GM12878 (cell line): ENCODE measurements around the gene TPGS2. TPM values are rescaled to one million over a fixed set of nuclear protein-coding genes. Genes with fewer than 3 reads are reported as not detected.

Experiments
- ATAC-seq: fragments of 200-7000 bp; cut with Tn5 transposase; 3 replicates; pipeline ENCODE4 v1.9.1; 2020; ENCODE audit warnings: mild to moderate bottlenecking, moderate library complexity
- BruUV-seq: library from RNA; stranded (reverse); fragments of 400-500 nt; replicated peaks from 2 replicates; lab custom pipeline; 2021; lab: Mats Ljungman, UMichigan
- CTCF ChIA-PET: fragments of 300-600 bp; sonication (Branson Sonifier 250); formaldehyde crosslinking; extraction: SDS; loops from one replicate; lab custom pipeline; 2021; ENCODE audit warnings: inconsistent platforms; lab: Yijun Ruan, JAX
- POLR2A ChIA-PET: fragments of 350-600 bp; formaldehyde crosslinking; extraction: SDS; loops from one replicate; lab custom pipeline; 2021; ENCODE audit warnings: inconsistent platforms; lab: Charles Lee
- RAD21 ChIA-PET: fragments of 300-600 bp; sonication (Branson Sonifier 250); formaldehyde crosslinking; loops from one replicate; lab custom pipeline; 2023; ENCODE audit warnings: antibody characterized with exemption; ENCODE audit not compliant: unreplicated experiment; lab: Charles Lee
- SMC1A ChIA-PET: fragments of 300-600 bp; sonication (Branson Sonifier 250); formaldehyde crosslinking; loops from one replicate; lab custom pipeline; 2023; ENCODE audit not compliant: unreplicated experiment, uncharacterized antibody; lab: Charles Lee
- DNase-seq: peaks from one replicate; pipeline ENCODE4 v3.0.0-alpha.2; 2011; ENCODE audit warnings: low read depth, low spot score
- FAIRE-seq: peaks from 3 replicates; lab custom pipeline; 2011; peaks lifted over from hg19 to GRCh38; lab: Jason Lieb, UNC
- H2AFZ ChIP-seq: 2 replicates; pipeline ENCODE4 v1.6.0; 2011; ENCODE audit warnings: low read depth, low read length, control low read depth; ENCODE audit not compliant: control insufficient read depth
- H3K27ac ChIP-seq: 2 replicates; pipeline ENCODE4 v1.5.1; 2011; ENCODE audit warnings: control low read depth; ENCODE audit not compliant: control insufficient read depth, insufficient read depth
- H3K27me3 ChIP-seq, 2 experiments: replicated peaks in 1 of 2; 2 replicates each; pipeline versions ENCODE4 v1.6.0 to v1.6.1; 2011; ENCODE audit warnings: low read length in 1 of 2; ENCODE audit not compliant: control insufficient read depth in 2 of 2, insufficient read depth in 2 of 2
- H3K36me3 ChIP-seq, 2 experiments: 2 replicates each; pipeline ENCODE4 v1.5.1; 2011; ENCODE audit warnings: low read length in 1 of 2; ENCODE audit not compliant: control insufficient read depth in 2 of 2, insufficient read depth in 2 of 2
- H3K4me1 ChIP-seq: 2 replicates; pipeline ENCODE4 v1.6.1; 2011; ENCODE audit warnings: mild to moderate bottlenecking, low read length, moderate library complexity, mixed read lengths; ENCODE audit not compliant: control insufficient read depth, insufficient read depth
- H3K4me2 ChIP-seq: 2 replicates; pipeline ENCODE4 v1.6.0; 2011; ENCODE audit warnings: control low read depth; ENCODE audit not compliant: control insufficient read depth, insufficient read depth
- H3K4me3 ChIP-seq: fragments of 200-600 bp; sonication (generic); 2 replicates; pipeline ENCODE4 v1.5.1; 2016
- H3K79me2 ChIP-seq: 2 replicates; pipeline ENCODE4 v1.6.0; 2011; ENCODE audit warnings: low read length; ENCODE audit not compliant: control insufficient read depth, insufficient read depth
- H3K9ac ChIP-seq: 2 replicates; pipeline ENCODE4 v1.8.0; 2011; ENCODE audit warnings: low read length, control low read depth, mixed read lengths; ENCODE audit not compliant: control insufficient read depth, insufficient read depth
- H3K9me3 ChIP-seq: replicated peaks from 3 replicates; pipeline ENCODE4 v1.5.1; 2011; ENCODE audit warnings: mild to moderate bottlenecking, low read length; ENCODE audit not compliant: control insufficient read depth, insufficient read depth
- H4K20me1 ChIP-seq: 2 replicates; pipeline ENCODE4 v1.6.0; 2011; ENCODE audit not compliant: control insufficient read depth, insufficient read depth
- BCL11A ChIP-seq: IDR thresholded peaks from 2 replicates; pipeline ENCODE4 v1.6.1; 2011; ENCODE audit warnings: low read depth, low read length
- BHLHE40 ChIP-seq, 2 experiments: fragments of 450-650 bp in 1 of 2; IDR thresholded peaks; 2 replicates each; pipeline ENCODE4 v1.6.1; 2011 to 2017; ENCODE audit warnings: low read depth in 2 of 2, borderline replicate concordance in 1 of 2, improper control_type of control experiment in 1 of 2, low read length in 1 of 2, mild to moderate bottlenecking in 1 of 2
- CBFB ChIP-seq: IDR thresholded peaks from 2 replicates; pipeline ENCODE4 v1.6.1; 2016; ENCODE audit warnings: antibody characterized with exemption, low read depth
- ETV6 ChIP-seq, 2 experiments: fragments of 450-650 bp in 1 of 2; IDR thresholded peaks in 1 of 2; conservative IDR thresholded peaks in 1 of 2; 2 replicates each; pipeline ENCODE4 v1.6.1; 2014; ENCODE audit warnings: antibody characterized with exemption in 1 of 2, borderline replicate concordance in 1 of 2, low read depth in 1 of 2, mild to moderate bottlenecking in 1 of 2, moderate library complexity in 1 of 2
- GABPA ChIP-seq: IDR thresholded peaks from 2 replicates; pipeline ENCODE4 v1.6.1; 2014; ENCODE audit warnings: antibody characterized with exemption, low read depth, mild to moderate bottlenecking, inconsistent platforms
- KDM1A ChIP-seq: fragments of 200-600 bp; sonication (generic); IDR thresholded peaks from 2 replicates; pipeline ENCODE4 v1.6.1; 2016; ENCODE audit warnings: borderline replicate concordance
- MTA2 ChIP-seq: fragments of 450-650 bp; IDR thresholded peaks from 2 replicates; pipeline ENCODE4 v1.6.1; 2016; ENCODE audit warnings: low read depth, mild to moderate bottlenecking, moderate library complexity
- SIX5 ChIP-seq: IDR thresholded peaks from 2 replicates; pipeline ENCODE4 v1.6.1; 2011; ENCODE audit warnings: mild to moderate bottlenecking, low read depth, low read length, moderate library complexity; ENCODE audit not compliant: severe bottlenecking
- STAT3 ChIP-seq: IDR thresholded peaks from 2 replicates; pipeline ENCODE4 v1.6.1; 2011; ENCODE audit warnings: low read depth, low read length, improper control_type of control experiment
- YY1 ChIP-seq: IDR thresholded peaks from 2 replicates; pipeline ENCODE4 v1.6.1; 2011; ENCODE audit warnings: low read depth, mild to moderate bottlenecking, low read length
- ZBED1 ChIP-seq: IDR thresholded peaks from 2 replicates; pipeline ENCODE4 v1.6.1; 2016; ENCODE audit warnings: borderline replicate concordance
- ZNF24 ChIP-seq: fragments of 450-650 bp; IDR thresholded peaks from 2 replicates; pipeline ENCODE4 v1.6.1; 2017; ENCODE audit warnings: antibody characterized with exemption, mild to moderate bottlenecking
- ZZZ3 ChIP-seq: IDR thresholded peaks from 2 replicates; pipeline ENCODE4 v1.6.1; 2011; ENCODE audit warnings: low read depth; ENCODE audit not compliant: control insufficient read depth, insufficient read length
- WGBS: methylation state at CpG from one replicate; pipeline ENCODE4 v1.1.6; 2016; ENCODE audit warnings: low lambda C conversion rate; ENCODE audit not compliant: insufficient replicate concordance, insufficient coverage; ENCODE audit errors: missing lambda C conversion rate; 5-methylcytosine and 5-hydroxymethylcytosine counted together
- in situ Hi-C: fragments of 300-500 bp; cut with MboI; formaldehyde crosslinking; loops from 9 replicates; pipeline ENCODE4 v1.14.3; 2018; ENCODE audit warnings: mixed read lengths
- intact Hi-C: fragments of 100-400 bp; cut with micrococcal nuclease; formaldehyde crosslinking; loops from one replicate; pipeline ENCODE4 v1.14.2; 2022; ENCODE audit not compliant: unreplicated experiment
- polyA plus RNA-seq, 11 experiments: library from polyadenylated mRNA; depleted of rRNA in 4 of 11; unstranded in 6 of 11; stranded (reverse) in 5 of 11; fragments of >200 nt; fragmentation: Nextera tagmentation in 4 of 11; fragmentation: Illumina TruSeq in 1 of 11; extraction: Ambion mirVana in 4 of 11; extraction: Trizol in 1 of 11; gene quantifications; 1 replicate in 1 of 11; 2 replicates in 10 of 11; pipeline versions ENCODE4 v1.2.1 to v1.2.3, GENCODE V29; 2011 to 2016; ENCODE audit warnings: inconsistent platforms in 2 of 11, missing spikeins in 2 of 11, low read depth in 1 of 11
- total RNA-seq, 4 experiments: library from RNA; depleted of rRNA in 3 of 4; stranded (reverse); fragments of >200 nt in 3 of 4; fragmentation: Illumina TruSeq in 1 of 4; extraction: Trizol in 1 of 4; gene quantifications; 2 replicates each; pipeline versions ENCODE4 v1.2.1 to v1.2.3, GENCODE V29; 2013 to 2021
- TF ChIP-seq, protein P1 (sequence below): fragments of 450-650 bp; formaldehyde crosslinking; IDR thresholded peaks from 2 replicates; pipeline ENCODE4 v1.4.0; 2022; ENCODE audit warnings: mild to moderate bottlenecking, moderate library complexity
- TF ChIP-seq, protein P2 (sequence below): fragments of 450-650 bp; IDR thresholded peaks from 2 replicates; pipeline ENCODE4 v1.6.1; 2017; ENCODE audit warnings: low read depth, mild to moderate bottlenecking, moderate library complexity

TPGS2 gene
- total and polyA plus RNA-seq, 10 of the 15 experiments (the other 5 are each of a cell fraction or from before 2014, with no cell fraction given): 39.8 to 181 (median 88.9) TPM

DNA sequence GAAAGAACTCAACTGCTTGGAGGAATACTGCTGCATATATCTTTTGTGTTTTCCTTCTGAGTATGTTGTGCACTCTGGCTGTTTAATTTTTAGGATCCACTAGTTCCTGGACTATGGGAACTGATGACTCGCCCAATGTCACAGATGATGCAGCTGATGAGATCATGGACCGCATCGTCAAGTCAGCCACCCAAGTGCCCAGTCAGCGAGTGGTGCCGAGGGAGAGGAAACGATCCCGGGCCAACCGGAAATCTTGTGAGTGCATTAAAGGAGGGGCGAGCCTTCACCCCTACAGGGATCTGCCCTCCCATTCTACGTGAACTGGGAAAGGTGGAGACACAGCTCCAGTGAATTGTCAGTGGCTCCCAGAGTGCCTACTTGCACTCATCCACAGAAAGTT lies 59.6 kb downstream of the TPGS2 start:
- Histone ChIP-seq H2AFZ (no peak overlapping the region), H3K4me3 (no peak overlapping the region), H3K9ac (no peak overlapping the region), H3K4me2 (no peak overlapping the region), H3K4me1 (no peaks in the 10 kb centered on the region), H3K36me3 (no peaks in the 10 kb centered on the region), H3K79me2 (no peaks in the 10 kb centered on the region), H3K27me3 (no peaks in the 10 kb centered on the region), H3K27ac (no peak overlapping the region), H4K20me1 (no peaks in the 10 kb centered on the region), H3K9me3 (no peaks in the 10 kb centered on the region)
- ChIA-PET RAD21 (no interaction called here), CTCF (interaction anchor here (0.8 to 1.1 kb wide), 2 partner anchors 15 to 70 kb away, joined by 3 read pairs; no protein-coding TSS in a partner anchor), SMC1A (interaction anchor here (1.1 kb wide), 1 partner anchor 9 kb away, joined by 3 read pairs; no protein-coding TSS in a partner anchor), POLR2A (no interaction called here)
- DNase-seq (no peak), FAIRE-seq (no peak), ATAC-seq (no peak)
- intact Hi-C loops (no loop called here), in situ Hi-C loops (no loop called here)
- 64% methylated on average over 10 of the region's 10 CpGs for WGBS
- BruUV-seq: no TSS peak
- TF ChIP-seq SIX5: no peak
- TF ChIP-seq CBFB: no peak
- no peak for TF ChIP-seq ETV6 (conservative IDR thresholded peaks at IDR 0.05 in 1 of 2, IDR thresholded peaks at IDR 0.05 in 1 of 2; ENCODE audit: borderline replicate concordance in 1 of 2, low read depth in 1 of 2)
- TF ChIP-seq KDM1A: no peak
- TF ChIP-seq ZZZ3: no peak
- no peak for TF ChIP-seq BCL11A

GRCh38 chr18:36766836-36767235 lies 62.0 kb downstream of the TPGS2 start:
- CTCF ChIA-PET: no interaction called here
- no peak overlapping the region for H3K27ac ChIP-seq
- POLR2A ChIA-PET: no interaction called here
- H3K4me2 ChIP-seq: no peak overlapping the region
- no peaks in the 10 kb centered on the region for H3K36me3 ChIP-seq
- no peak overlapping the region for H2AFZ ChIP-seq
- in situ Hi-C loops (no loop called here), intact Hi-C loops (no loop called here)
- H3K4me3 ChIP-seq: no peak overlapping the region
- FAIRE-seq: no peak
- RAD21 ChIA-PET: no interaction called here
- H3K79me2 ChIP-seq: no peaks in the 10 kb centered on the region
- H3K9ac ChIP-seq: no peak overlapping the region
- WGBS: 15% methylated on average over 3 of the region's 3 CpGs
- no TSS peak for BruUV-seq
- no peaks in the 10 kb centered on the region for H3K4me1 ChIP-seq
- no peak for ATAC-seq
- H3K9me3 ChIP-seq: no peaks in the 10 kb centered on the region
- H4K20me1 ChIP-seq: no peaks in the 10 kb centered on the region
- DNase-seq: no peak
- SMC1A ChIA-PET: interaction anchor here (1.0 kb wide), 1 partner anchor 79 kb away, joined by 3 read pairs; no protein-coding TSS in a partner anchor
- no peaks in the 10 kb centered on the region for H3K27me3 ChIP-seq
- TF ChIP-seq ZBED1 (no peak), ZNF24 (no peak), BHLHE40 (IDR thresholded peaks at IDR 0.05; ENCODE audit: borderline replicate concordance in 1 of 2, low read depth in 2 of 2, low read length in 1 of 2) (no peak), MTA2 (no peak), GABPA (no peak), YY1 (no peak), STAT3 (no peak)
- TF ChIP-seq, protein P1, sequence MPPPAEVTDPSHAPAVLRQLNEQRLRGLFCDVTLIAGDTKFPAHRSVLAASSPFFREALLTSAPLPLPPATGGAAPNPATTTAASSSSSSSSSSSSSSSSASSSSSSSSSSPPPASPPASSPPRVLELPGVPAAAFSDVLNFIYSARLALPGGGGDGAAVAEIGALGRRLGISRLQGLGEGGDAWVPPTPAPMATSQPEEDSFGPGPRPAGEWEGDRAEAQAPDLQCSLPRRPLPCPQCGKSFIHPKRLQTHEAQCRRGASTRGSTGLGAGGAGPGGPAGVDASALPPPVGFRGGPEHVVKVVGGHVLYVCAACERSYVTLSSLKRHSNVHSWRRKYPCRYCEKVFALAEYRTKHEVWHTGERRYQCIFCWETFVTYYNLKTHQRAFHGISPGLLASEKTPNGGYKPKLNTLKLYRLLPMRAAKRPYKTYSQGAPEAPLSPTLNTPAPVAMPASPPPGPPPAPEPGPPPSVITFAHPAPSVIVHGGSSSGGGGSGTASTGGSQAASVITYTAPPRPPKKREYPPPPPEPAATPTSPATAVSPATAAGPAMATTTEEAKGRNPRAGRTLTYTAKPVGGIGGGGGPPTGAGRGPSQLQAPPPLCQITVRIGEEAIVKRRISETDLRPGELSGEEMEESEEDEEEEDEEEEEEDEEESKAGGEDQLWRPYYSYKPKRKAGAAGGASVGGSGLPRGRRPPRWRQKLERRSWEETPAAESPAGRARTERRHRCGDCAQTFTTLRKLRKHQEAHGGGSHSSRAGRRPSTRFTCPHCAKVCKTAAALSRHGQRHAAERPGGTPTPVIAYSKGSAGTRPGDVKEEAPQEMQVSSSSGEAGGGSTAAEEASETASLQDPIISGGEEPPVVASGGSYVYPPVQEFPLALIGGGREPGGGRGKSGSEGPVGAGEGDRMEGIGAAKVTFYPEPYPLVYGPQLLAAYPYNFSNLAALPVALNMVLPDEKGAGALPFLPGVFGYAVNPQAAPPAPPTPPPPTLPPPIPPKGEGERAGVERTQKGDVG (CRISPR knock-in tag): no peak
- TF ChIP-seq, protein P2, sequence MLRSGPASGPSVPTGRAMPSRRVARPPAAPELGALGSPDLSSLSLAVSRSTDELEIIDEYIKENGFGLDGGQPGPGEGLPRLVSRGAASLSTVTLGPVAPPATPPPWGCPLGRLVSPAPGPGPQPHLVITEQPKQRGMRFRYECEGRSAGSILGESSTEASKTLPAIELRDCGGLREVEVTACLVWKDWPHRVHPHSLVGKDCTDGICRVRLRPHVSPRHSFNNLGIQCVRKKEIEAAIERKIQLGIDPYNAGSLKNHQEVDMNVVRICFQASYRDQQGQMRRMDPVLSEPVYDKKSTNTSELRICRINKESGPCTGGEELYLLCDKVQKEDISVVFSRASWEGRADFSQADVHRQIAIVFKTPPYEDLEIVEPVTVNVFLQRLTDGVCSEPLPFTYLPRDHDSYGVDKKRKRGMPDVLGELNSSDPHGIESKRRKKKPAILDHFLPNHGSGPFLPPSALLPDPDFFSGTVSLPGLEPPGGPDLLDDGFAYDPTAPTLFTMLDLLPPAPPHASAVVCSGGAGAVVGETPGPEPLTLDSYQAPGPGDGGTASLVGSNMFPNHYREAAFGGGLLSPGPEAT: no peak
